ENCODE measurements around the gene ARX. TPM values are rescaled to one million over a fixed set of nuclear protein-coding genes. Genes with fewer than 3 reads are reported as not detected.

The ARX gene
- total and polyA plus RNA-seq, 2 of the 8 experiments (the other 6 are each of a cell fraction or from before 2014, with no cell fraction given) = not detected

- peak; percentile 70 for TF ChIP-seq CTBP2 (IDR thresholded peaks at IDR 0.05; ENCODE audit: borderline replicate concordance, insufficient read depth, insufficient read length, low read length)
- TF ChIP-seq TAF1 (IDR thresholded peaks at IDR 0.05; ENCODE audit: low read depth, low read length) = peak; percentile 53; the same call in 1 of the 2 replicates
- no peak for TF ChIP-seq CHD2 (IDR thresholded peaks at IDR 0.05; ENCODE audit: low read length)
- TF ChIP-seq KDM1A (IDR thresholded peaks at IDR 0.05; ENCODE audit: borderline replicate concordance, low read length) = no peak
- TF ChIP-seq KDM4A (IDR thresholded peaks at IDR 0.05; ENCODE audit: low read depth, low read length, severe bottlenecking) = peak; percentile 74
- peak; percentile 67 for TF ChIP-seq ASH2L (IDR thresholded peaks at IDR 0.05; ENCODE audit: low read length)
- 0 out of 2 replicates have a peak, but pooled peaks have one; percentile 43 for TF ChIP-seq USF2 (IDR thresholded peaks at IDR 0.05; ENCODE audit: low read length)
Observed at GRCh38 chrX:25015486-25016360, at the start of gene ARX (continued).
